SW 1271 (cell line): ENCODE data around the gene ZNF778.
"Not testable (repeated sequence)": the region's sequence is repeated elsewhere in the genome, so short reads cannot be mapped to it uniquely, and the experiment has no call there.

Experiments used
- DNase-seq, 2 experiments: peaks; one replicate each; lab custom pipeline; 2025; lab: John Stamatoyannopoulos, UW

ZNF778 gene

GRCh38 chr16:89183463-89183862 lies 34.0 kb upstream of the ZNF778 start:
- DNase-seq: no peak

DNA sequence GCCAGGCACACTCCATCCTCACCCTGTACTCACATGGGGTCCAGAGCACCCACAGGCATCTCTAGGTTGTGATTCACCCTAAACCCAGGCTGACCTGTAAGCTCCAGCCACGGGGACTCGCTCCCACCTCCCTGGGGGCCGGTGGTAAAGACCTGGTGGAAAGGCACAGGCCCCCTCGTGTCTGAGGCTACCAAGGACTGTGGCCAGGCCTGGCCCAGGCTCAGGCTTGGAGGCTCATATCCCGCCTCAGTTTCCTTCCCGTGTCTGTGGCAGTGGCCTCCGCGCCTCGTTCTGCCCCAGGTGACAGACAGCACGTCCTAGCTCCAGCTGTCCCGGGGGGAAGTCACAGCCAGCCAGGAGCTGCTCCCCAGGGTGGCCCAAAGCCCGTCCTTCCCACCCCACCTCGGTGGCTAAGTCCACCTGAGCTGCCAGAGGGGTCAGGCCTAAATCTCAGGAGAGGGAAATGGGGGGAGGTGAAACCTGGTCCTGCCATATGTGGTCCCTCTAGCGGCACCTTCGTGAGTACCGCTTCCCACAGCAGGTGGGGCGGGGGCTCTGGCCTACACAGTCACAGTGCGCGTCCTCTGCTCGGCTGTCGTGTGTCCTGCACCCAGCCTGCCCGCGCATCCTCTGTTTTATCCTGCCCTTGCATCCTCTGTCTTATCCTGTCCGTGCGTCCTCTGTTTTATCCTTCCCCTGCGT lies 33.4 kb upstream of the ZNF778 start:
- no peak for DNase-seq

DNA sequence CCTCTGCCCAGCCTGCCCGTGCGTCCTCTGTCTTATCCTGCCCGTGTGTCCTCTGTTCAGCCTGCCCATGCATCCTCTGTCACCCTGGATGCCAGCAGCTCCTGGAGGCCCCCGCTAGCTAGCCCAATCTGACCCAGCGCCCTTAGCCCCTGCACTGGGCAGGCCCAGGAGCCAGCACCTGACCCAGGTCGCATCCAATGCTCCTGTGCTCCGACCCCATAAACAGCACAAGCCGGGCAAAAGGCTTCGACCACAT lies 32.9 kb upstream of the ZNF778 start:
- DNase-seq: no peak

- DNase-seq: no peak
Observed at GRCh38 chr16:89184933-89185794, 32.3 kb upstream of the ZNF778 start.

- DNase-seq: not testable (repeated sequence)
Observed at GRCh38 chr16:89185887-89186592, 31.5 kb upstream of the ZNF778 start.

- DNase-seq: not testable (repeated sequence)
Observed at GRCh38 chr16:89186593-89187031, 30.9 kb upstream of the ZNF778 start.

- DNase-seq: no peak
Observed at GRCh38 chr16:89187032-89187769, 30.3 kb upstream of the ZNF778 start.

- DNase-seq: no peak
Observed at GRCh38 chr16:89187770-89188392, 29.6 kb upstream of the ZNF778 start.

DNA sequence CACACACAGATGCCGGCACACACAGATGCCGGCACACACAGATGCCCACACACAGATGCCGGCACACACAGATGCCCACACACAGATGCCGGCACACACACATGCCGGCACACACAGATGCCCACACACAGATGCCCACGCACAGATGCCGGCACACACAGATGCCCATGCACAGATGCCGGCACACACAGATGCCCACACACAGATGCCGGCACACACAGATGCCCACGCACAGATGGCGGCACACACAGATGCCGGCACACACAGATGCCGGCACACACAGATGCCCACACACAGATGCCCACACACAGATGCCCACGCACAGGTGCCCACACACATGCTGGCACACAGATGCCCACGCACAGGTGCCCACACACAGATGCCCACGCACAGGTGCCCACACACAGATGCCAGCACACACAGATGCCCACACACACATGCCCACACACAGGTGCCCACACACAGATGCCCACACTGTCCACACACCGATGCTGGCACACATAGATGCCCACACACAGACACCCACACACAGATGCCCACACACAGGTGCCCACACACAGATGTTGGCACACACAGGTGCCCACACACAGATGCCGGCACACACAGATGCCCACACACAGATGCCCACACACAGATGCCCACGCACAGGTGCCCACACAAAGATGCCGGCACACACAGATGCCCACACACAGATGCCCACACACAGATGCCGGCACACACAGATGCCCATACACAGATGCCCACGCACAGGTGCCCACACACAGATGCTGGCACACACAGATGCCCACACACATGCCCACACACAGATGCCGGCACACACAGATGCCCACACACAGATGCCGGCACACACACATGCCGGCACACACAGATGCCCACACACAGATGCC lies 28.8 kb upstream of the ZNF778 start:
- not testable (repeated sequence) for DNase-seq

- no peak for DNase-seq
Observed at GRCh38 chr16:89189358-89190025, 28.0 kb upstream of the ZNF778 start.

GRCh38 chr16:89190150-89190958 lies 27.1 kb upstream of the ZNF778 start:
- no peak for DNase-seq

DNA sequence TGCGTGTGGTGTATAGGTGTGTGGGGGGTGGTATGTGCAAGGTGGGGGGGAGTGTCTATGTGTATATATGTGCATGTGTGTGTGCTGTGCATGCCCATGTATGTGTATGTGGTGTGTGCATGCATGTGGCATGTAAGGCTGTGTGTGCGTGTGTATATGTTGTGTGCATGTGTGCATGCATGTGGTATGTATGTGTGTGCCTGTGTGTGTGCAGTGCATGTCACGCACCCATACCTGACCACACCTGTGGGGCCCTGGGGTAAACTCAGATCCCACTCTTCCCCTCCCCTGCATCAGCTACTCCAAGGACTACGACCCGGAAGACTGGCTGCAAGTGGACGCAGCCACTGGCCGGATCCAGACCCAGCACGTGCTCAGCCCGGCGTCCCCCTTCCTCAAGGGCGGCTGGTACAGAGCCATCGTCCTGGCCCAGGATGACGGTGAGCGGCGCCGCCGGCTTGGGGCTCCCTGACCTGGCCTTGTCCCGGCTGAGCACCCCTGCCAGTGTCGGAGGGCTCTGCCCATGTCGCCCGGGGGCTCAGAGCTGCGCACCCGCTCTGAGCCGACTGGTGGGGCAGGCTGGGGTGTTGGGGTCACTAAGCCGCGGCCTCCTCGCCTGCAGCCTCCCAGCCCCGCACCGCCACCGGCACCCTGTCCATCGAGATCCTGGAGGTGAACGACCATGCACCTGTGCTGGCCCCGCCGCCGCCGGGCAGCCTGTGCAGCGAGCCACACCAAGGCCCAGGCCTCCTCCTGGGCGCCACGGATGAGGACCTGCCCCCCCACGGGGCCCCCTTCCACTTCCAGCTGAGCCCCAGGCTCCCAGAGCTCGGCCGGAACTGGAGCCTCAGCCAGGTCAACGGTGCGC lies 26.2 kb upstream of the ZNF778 start:
- no peak for DNase-seq

DNA sequence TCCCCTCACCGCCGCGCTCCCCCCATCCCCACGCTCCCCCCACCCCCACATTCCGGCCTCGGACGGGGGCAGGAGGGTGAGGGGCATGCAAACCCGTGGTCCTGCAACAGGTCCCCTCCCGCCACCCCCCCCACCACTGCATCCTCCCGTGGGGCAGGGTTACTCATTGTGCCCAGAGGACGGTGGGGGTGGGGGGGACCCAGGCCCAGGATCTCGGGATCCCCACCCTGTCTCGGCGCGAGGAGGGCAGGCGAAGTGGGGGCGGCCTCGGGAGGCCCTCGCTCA lies 25.7 kb upstream of the ZNF778 start:
- DNase-seq: no peak

- peak in 1 of 2 experiments; percentile 18 for DNase-seq
Observed at GRCh38 chr16:89192186-89192955, 25.1 kb upstream of the ZNF778 start.

DNA sequence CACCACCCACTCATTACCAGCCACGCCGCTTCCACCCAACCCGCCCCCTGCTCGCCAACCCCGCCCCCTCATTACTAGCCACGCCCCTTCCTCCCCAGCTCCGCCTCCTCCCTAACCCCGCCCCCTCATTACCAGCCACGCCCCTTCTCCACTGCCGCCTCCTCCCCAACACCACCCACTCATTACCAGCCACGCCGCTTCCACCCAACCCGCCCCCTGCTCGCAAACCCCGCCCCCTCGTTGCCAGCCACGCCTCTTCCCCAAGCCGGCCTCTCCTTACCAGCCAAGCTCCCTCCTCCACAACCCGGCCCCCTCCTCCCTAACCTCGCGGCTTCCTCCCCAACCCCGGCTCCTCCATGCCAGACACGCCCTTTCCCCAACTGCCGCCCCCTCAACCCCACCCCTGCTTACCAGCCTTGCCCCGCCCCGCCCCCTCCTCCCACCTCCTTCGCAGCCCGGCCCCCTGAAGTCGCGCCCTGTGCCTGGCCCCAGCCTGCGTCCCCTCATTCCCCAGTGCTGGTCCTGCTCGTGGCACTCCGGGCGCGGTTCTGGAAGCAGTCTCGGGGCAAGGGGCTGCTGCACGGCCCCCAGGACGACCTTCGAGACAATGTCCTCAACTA lies 24.4 kb upstream of the ZNF778 start:
- no peak for DNase-seq

- no peak for DNase-seq
Observed at GRCh38 chr16:89193576-89194293, 23.8 kb upstream of the ZNF778 start.
